ENCODE measurements around the gene MAN1C1.

DNA sequence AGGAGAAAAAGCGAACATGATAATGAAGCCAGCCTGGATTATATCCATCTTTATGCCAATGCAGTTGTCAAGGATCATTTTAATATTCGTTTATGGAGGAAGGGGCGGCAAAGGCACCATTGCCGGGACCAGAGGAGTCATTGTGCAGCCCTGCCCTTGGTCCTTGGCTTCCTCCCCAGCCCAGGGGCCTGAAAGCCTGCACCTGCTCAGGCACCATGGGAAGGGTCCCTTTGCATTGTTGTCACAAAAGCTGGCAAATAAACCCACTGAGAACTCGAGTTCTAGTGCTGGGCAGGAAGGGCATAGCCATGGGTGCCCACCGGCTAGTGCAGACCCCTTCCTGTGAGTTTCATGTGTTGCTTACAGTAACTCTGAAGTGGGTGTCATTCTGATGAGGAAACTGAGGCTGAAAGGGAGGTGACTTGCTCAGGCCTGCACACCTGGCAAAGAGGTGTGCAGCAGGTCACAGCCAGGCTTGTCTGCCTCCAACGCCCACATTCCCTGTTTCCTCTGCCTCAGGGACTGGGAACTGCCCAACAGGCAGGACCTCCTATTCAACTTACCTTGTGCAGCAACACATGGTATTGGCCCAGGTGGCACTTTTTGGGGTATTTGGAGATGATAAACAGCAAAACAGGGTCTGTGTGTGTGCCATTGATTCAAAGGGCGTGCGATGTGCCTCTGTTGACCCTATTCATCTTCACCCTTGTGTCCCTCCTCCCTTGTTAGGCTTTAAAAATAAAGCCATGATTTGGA lies 84.6 kb downstream of the MAN1C1 start:
- TF ChIP-seq CTCF (IDR thresholded peaks at IDR 0.05), result no peak
- no peak for TF ChIP-seq POLR2AphosphoS5 (IDR thresholded peaks at IDR 0.05; ENCODE audit: low read depth, low read length)
- no peak for TF ChIP-seq REST (IDR thresholded peaks at IDR 0.05; ENCODE audit: insufficient read depth in 1 of 2, low read depth in 2 of 2, low read length in 1 of 2)
